Measurements from ENCODE around the gene TOMM20L. TPM values are rescaled to one million over a fixed set of nuclear protein-coding genes. Genes with fewer than 3 reads are reported as not detected.

The TOMM20L gene
- total RNA-seq, 2 donors from 2014 or later, result not detected

DNA sequence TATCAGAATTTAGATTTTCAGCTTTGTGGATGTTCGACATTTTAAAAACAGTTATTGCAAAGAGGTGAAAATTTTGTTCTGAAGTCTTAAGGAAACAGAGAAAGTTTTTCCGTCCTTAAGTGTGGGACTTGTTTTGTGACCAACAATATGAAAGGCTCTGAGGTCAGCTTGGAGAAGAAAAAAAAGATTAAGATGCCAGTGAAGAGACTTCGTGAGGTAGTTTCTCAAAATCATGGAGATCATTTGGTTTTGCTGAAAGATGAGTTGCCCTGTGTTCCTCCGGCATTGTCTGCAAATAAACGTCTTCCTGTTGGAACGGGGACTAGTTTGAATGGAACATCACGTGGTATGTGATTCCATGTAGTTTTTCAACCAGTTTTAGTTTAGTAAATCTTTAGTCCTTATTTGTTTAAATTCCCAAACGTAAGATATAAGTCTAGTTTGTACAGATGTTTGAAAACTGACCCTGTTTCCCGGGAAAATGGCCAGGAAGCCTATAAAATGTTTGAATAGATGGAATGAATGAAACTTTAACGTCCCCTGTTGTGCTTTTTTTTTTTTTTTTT, 32.5 kb downstream of the TOMM20L start:
- Histone ChIP-seq H3K27me3 (no peaks in the 10 kb centered on the region), H3K9me3 (no peaks in the 10 kb centered on the region), H3K27ac (peak overlapping the region; percentile 92 to 97), H3K36me3 (peaks cover 20% of the 10 kb centered on the region), H3K4me3 (peak overlapping the region; percentile 85 to 87), H3K4me1 (peaks cover 0 to 28% of the 10 kb centered on the region in 2 donors)
- no peak for DNase-seq (ENCODE audit: low spot score)
- TF ChIP-seq, protein P1, sequence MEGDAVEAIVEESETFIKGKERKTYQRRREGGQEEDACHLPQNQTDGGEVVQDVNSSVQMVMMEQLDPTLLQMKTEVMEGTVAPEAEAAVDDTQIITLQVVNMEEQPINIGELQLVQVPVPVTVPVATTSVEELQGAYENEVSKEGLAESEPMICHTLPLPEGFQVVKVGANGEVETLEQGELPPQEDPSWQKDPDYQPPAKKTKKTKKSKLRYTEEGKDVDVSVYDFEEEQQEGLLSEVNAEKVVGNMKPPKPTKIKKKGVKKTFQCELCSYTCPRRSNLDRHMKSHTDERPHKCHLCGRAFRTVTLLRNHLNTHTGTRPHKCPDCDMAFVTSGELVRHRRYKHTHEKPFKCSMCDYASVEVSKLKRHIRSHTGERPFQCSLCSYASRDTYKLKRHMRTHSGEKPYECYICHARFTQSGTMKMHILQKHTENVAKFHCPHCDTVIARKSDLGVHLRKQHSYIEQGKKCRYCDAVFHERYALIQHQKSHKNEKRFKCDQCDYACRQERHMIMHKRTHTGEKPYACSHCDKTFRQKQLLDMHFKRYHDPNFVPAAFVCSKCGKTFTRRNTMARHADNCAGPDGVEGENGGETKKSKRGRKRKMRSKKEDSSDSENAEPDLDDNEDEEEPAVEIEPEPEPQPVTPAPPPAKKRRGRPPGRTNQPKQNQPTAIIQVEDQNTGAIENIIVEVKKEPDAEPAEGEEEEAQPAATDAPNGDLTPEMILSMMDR (IDR thresholded peaks at IDR 0.05), result no peak

DNA sequence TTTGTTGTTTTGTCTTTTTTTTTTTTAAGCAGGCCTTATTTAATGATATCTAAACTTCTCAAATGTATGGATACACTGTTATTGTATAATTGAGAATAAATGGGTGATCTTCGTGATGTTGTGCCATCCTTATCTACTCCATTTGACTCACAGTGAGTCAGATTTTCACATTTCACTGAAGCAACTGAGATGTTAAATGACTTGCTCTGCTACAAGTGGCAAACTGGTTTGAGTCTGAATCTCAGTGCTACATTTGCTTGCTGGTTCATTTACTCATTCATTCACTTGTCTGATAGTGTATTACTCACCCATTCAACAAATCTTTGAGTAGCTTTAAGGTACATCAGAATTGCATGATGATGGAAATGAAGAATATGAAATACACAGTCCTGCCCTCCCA, 34.4 kb downstream of the TOMM20L start:
- DNase-seq (ENCODE audit: low spot score), result no peak
- H3K9me3 ChIP-seq, result no peaks in the 10 kb centered on the region
- TF ChIP-seq, protein P1 (IDR thresholded peaks at IDR 0.05), result no peak

DNA sequence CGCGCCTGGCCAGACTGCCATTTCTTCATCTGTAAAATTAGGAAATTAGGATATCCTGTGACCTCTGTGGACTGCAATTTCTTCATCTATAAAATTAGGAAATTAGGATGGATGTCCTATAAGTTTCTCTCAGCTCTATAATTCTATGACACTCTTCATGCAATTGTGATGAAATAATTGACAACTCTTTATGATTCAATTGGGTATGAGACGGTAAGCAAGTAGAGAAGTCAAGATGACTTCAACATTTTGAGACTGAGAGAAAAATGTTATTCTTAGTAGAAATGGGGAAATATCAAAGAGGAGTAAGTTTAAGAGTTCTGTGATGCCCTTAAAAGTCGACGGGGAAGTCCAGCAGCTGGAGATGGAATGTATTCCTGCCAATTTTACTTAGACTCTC, 43.7 kb downstream of the TOMM20L start:
- TF ChIP-seq, protein P1 (IDR thresholded peaks at IDR 0.05), result no peak
- no peak overlapping the region for H3K27ac ChIP-seq
- no peak overlapping the region for H3K4me3 ChIP-seq
- no peaks in the 10 kb centered on the region for H3K4me1 ChIP-seq
- no peaks in the 10 kb centered on the region for H3K27me3 ChIP-seq
- no peak for DNase-seq (ENCODE audit: low spot score)
- no peaks in the 10 kb centered on the region for H3K9me3 ChIP-seq
- peaks cover 57% of the 10 kb centered on the region for H3K36me3 ChIP-seq

More for the DNA sequence above, 34.4 kb downstream of the TOMM20L start:
- H3K27me3 ChIP-seq, result no peaks in the 10 kb centered on the region
- no peak overlapping the region for H3K27ac ChIP-seq
- peaks cover 0 to 28% of the 10 kb centered on the region in 2 donors for H3K4me1 ChIP-seq
- peaks cover 21% of the 10 kb centered on the region for H3K36me3 ChIP-seq
- no peak overlapping the region for H3K4me3 ChIP-seq

DNA sequence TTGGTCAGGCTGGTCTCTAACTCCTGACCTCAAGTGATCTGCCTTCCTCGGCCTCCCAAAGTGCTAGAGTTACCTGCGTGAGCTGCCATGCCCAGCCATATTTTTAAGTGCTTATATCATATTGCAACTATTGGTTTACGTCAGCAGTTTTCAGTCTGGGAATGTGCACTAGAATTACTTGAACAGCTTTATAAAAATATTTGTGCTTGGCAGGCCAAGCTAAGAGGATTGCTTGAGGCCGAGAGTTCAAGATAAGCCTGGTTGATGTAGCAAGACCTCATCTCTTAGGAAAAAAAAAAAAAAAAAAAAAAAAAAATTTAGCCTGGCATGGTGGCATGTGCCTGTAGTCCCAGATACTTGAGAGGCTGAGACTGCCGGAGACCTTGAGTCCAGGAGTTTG, 48.9 kb downstream of the TOMM20L start:
- no peak for DNase-seq (ENCODE audit: low spot score)
- Histone ChIP-seq H3K4me3 (no peak overlapping the region), H3K36me3 (peaks cover 46% of the 10 kb centered on the region), H3K9me3 (no peaks in the 10 kb centered on the region), H3K27ac (no peak overlapping the region), H3K4me1 (no peaks in the 10 kb centered on the region), H3K27me3 (no peaks in the 10 kb centered on the region)
- TF ChIP-seq, protein P1 (IDR thresholded peaks at IDR 0.05), result no peak

DNA sequence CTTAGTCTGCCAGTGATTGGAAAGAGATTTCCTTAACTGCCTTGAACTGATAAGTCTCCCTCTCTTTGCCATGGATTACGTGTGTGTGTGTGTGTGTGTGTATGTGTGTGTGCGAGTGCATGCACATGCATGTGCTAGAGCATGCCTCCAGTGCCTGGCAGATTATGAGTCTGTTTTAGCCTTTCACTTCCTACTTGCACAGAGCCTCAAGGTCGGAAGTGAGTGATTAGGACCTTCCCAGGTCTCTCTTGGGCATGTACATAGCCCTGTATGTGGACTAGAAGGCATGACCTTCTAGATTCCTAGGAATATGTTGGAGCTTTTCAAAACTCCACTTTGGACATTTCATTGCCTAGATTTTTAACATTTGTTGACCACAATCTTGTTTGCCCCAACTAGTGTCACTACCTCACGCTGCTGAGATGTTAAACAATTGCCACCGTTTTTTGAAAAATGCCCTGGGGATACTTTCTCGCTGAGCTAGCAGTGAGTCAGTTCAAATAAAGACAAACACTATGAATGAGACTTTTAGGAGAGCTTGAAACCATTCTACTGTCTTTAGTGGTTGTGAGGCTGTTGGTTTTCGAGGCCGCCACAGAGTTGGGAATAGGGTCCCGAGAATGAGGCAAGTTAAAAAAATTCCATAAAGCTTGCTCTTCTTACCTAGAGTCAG, 60.0 kb downstream of the TOMM20L start:
- Histone ChIP-seq H3K9me3 (no peaks in the 10 kb centered on the region), H3K4me3 (no peak overlapping the region), H3K27me3 (no peaks in the 10 kb centered on the region), H3K36me3 (peaks cover 33% of the 10 kb centered on the region), H3K27ac (no peak overlapping the region), H3K4me1 (no peaks in the 10 kb centered on the region)
- DNase-seq (ENCODE audit: low spot score), result no peak
- TF ChIP-seq, protein P1 (IDR thresholded peaks at IDR 0.05), result no peak

Other genes with a start within 250 kb of the TOMM20L start
- gene ARMH4, start 243.7 kb upstream of the TOMM20L start, total RNA-seq, result 10 to 100 TPM in 1 of 2 donors, 1 to 10 TPM in 1; 3.4 to 16.3 TPM
- gene ACTR10, start 195.8 kb upstream of the TOMM20L start, total RNA-seq, result 100 to 1,000 TPM in 1 of 2 donors, 10 to 100 TPM in 1; 55.3 to 109 TPM
- gene PSMA3, start 151.1 kb upstream of the TOMM20L start, total RNA-seq, result 10 to 100 TPM; 78.9 to 85.3 TPM
- 10 to 100 TPM in 1 of 2 donors, 1 to 10 TPM in 1; 9.5 to 12.7 TPM for gene ARID4A, start 97.4 kb upstream of the TOMM20L start, total RNA-seq
- gene TIMM9, start 31.6 kb downstream of the TOMM20L start, total RNA-seq, result 10 to 100 TPM; 35.4 to 84.5 TPM
- gene KIAA0586, start 31.8 kb downstream of the TOMM20L start, total RNA-seq, result 10 to 100 TPM in 1 of 2 donors, 1 to 10 TPM in 1; 8.9 to 11.9 TPM
- 10 to 100 TPM in 1 of 2 donors, 1 to 10 TPM in 1; 3.5 to 21.2 TPM for gene DACT1, start 242.0 kb downstream of the TOMM20L start, total RNA-seq

Measured in right atrium auricular region (tissue), 2 donors.